Suprapubic skin (tissue), 4 donors: ENCODE data around the gene SGPP1. TPM values are rescaled to one million over a fixed set of nuclear protein-coding genes. Genes with fewer than 3 reads are reported as not detected.
A peak's percentile ranks its signal among the peaks of the same experiment; 100 is the strongest.
"Not testable (repeated sequence)": the region's sequence is repeated elsewhere in the genome, so short reads cannot be mapped to it uniquely, and the experiment has no call there.

ENCODE experiments used
- DNase-seq, 2 donors: peaks; one replicate each; pipeline ENCODE4 v3.0.0-alpha.2; 2019; ENCODE audit warnings: low spot score in 2 of 2
- H3K27ac ChIP-seq: fragments of 200-600 bp; sonication (generic); one replicate; pipeline ENCODE4 v1.5.1; 2019
- H3K27me3 ChIP-seq: fragments of 200-600 bp; sonication (generic); one replicate; pipeline ENCODE4 v1.5.1; 2019
- H3K36me3 ChIP-seq: fragments of 200-600 bp; sonication (generic); one replicate; pipeline ENCODE4 v1.5.1; 2019
- H3K4me1 ChIP-seq: fragments of 200-600 bp; sonication (generic); one replicate; pipeline ENCODE4 v1.5.1; 2019
- H3K4me3 ChIP-seq: fragments of 200-600 bp; sonication (generic); one replicate; pipeline ENCODE4 v1.5.1; 2019; ENCODE audit warnings: mild to moderate bottlenecking
- H3K9me3 ChIP-seq: fragments of 200-600 bp; sonication (generic); one replicate; pipeline ENCODE4 v1.5.1; 2019
- EP300 ChIP-seq: sonication (generic); formaldehyde crosslinking; IDR thresholded peaks from one replicate; pipeline ENCODE4 v1.6.1; 2017; ENCODE audit warnings: antibody characterized with exemption
- POLR2A ChIP-seq, 2 donors: fragments of 450-650 bp; IDR thresholded peaks; one replicate each; pipeline ENCODE4 v1.6.1; 2017; ENCODE audit warnings: antibody characterized with exemption in 2 of 2, mild to moderate bottlenecking in 2 of 2, moderate library complexity in 2 of 2
- POLR2AphosphoS5 ChIP-seq, 3 donors: sonication (generic); formaldehyde crosslinking; IDR thresholded peaks; one replicate each; pipeline ENCODE4 v1.6.1; 2017; ENCODE audit warnings: antibody characterized with exemption in 3 of 3
- WGBS: methylation state at CpG from one replicate; pipeline ENCODE4 v1.1.5; 2018; 5-methylcytosine and 5-hydroxymethylcytosine counted together
- total RNA-seq, 4 donors: library from RNA; depleted of rRNA; stranded (reverse); fragments of >200 nt; gene quantifications; one replicate each; pipeline ENCODE4 v1.1.0, GENCODE V29; 2016
- TF ChIP-seq, protein P1 (sequence below), 2 donors: fragments of 200-600 bp in 1 of 2; fragments of 450-650 bp in 1 of 2; sonication (generic) in 1 of 2; IDR thresholded peaks; one replicate each; pipeline ENCODE4 v1.5.1; 2016 to 2019; ENCODE audit warnings: antibody characterized with exemption in 2 of 2, mild to moderate bottlenecking in 1 of 2, moderate library complexity in 1 of 2

SGPP1 gene
- total RNA-seq, 4 donors from 2014 or later: 5.4 to 10.9 (median 8.0) TPM

DNA sequence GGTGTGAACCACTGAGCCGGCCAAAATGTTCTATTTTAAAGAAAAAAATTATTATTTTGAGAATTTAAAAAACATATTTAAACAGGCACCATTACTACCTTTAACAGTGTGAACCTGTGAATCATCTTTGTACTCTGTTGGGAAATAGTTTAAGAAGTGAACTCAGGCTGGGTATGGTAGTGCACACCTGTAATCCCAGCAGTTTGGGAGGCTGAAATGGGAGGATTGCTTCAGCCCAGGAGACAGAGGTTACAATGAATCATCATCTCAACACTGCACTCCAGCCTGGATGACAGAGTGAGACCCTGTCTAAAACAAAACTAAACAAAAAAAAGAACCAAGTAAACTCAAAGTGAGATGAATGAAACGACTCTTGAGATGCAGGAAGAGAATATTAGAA is 83.1 kb downstream of the SGPP1 start:
- Histone ChIP-seq H3K4me1 (peaks cover 19% of the 10 kb centered on the region), H3K27ac (no peak overlapping the region), H3K27me3 (no peaks in the 10 kb centered on the region), H3K9me3 (no peaks in the 10 kb centered on the region), H3K4me3 (no peak overlapping the region), H3K36me3 (no peaks in the 10 kb centered on the region)
- TF ChIP-seq POLR2AphosphoS5 (IDR thresholded peaks at IDR 0.05) (no peak), EP300 (no peak), POLR2A (IDR thresholded peaks at IDR 0.05) (no peak)
- TF ChIP-seq, protein P1, sequence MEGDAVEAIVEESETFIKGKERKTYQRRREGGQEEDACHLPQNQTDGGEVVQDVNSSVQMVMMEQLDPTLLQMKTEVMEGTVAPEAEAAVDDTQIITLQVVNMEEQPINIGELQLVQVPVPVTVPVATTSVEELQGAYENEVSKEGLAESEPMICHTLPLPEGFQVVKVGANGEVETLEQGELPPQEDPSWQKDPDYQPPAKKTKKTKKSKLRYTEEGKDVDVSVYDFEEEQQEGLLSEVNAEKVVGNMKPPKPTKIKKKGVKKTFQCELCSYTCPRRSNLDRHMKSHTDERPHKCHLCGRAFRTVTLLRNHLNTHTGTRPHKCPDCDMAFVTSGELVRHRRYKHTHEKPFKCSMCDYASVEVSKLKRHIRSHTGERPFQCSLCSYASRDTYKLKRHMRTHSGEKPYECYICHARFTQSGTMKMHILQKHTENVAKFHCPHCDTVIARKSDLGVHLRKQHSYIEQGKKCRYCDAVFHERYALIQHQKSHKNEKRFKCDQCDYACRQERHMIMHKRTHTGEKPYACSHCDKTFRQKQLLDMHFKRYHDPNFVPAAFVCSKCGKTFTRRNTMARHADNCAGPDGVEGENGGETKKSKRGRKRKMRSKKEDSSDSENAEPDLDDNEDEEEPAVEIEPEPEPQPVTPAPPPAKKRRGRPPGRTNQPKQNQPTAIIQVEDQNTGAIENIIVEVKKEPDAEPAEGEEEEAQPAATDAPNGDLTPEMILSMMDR (IDR thresholded peaks at IDR 0.05): no peak
- WGBS: 87% methylated on average over 2 of the region's 2 CpGs
- no peak for DNase-seq

DNA sequence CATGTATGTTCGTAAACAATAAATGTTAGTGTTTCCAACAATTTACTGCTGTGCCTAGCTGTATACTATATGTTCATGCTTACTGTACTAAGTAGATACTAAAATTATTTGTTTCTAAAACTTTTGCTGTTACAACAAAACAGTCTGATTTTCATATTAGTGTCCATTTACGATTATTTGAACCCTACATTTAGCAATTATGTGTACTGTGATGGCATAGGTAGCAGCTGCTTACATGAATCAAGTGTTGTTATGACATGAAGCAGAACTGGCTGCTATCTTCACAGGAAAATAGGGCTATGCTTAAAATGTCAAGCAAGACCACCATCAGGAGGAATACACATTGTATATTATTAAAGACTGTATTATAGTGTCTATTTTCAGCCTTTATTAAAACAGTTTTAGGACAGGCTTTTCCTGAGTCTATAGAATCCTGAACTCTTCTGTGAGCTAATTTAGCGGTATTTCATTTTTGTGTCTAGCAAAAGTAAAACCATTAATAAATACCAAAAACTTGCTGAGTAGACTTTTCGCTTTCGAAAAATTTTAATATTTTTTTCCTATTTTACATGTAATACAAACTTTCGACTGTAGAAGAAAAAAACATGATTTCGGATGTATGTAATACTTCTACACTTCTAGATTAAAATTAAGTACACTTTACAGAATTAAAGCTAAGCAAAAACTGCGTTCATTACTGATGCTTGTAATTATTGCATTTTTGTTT is 85.0 kb downstream of the SGPP1 start:
- Histone ChIP-seq H3K9me3 (no peaks in the 10 kb centered on the region), H3K4me1 (peaks cover 19% of the 10 kb centered on the region), H3K27ac (peak overlapping the region; percentile 94), H3K27me3 (no peaks in the 10 kb centered on the region), H3K4me3 (peak overlapping the region; percentile 75), H3K36me3 (no peaks in the 10 kb centered on the region)
- TF ChIP-seq, protein P1 (IDR thresholded peaks at IDR 0.05): no peak
- no peak for TF ChIP-seq POLR2AphosphoS5 (IDR thresholded peaks at IDR 0.05)
- no peak for TF ChIP-seq POLR2A (IDR thresholded peaks at IDR 0.05)
- DNase-seq: no peak
- WGBS: 69% methylated on average over 8 of the region's 8 CpGs

DNA sequence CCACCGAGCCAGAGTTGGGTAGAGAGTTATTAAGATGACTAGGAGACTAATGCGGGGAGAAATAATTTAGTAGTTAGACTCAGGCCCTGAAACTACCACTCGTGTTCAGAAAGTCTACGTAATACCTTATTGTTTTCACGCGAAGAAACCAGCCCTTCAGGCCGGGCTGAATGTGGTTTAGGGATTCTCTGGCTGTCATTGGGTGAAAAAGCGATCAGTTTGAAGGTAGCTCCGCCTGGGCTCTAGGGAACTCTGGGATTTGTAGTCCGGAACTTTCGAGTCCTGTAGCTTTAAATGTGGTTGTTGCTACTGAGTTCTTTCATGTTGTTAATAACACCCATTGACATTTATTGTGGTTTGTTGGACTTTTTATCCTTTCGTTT is 85.6 kb downstream of the SGPP1 start:
- peak overlapping the region; percentile 75 for H3K4me3 ChIP-seq
- WGBS: 0% methylated on average over 12 of the region's 12 CpGs

DNA sequence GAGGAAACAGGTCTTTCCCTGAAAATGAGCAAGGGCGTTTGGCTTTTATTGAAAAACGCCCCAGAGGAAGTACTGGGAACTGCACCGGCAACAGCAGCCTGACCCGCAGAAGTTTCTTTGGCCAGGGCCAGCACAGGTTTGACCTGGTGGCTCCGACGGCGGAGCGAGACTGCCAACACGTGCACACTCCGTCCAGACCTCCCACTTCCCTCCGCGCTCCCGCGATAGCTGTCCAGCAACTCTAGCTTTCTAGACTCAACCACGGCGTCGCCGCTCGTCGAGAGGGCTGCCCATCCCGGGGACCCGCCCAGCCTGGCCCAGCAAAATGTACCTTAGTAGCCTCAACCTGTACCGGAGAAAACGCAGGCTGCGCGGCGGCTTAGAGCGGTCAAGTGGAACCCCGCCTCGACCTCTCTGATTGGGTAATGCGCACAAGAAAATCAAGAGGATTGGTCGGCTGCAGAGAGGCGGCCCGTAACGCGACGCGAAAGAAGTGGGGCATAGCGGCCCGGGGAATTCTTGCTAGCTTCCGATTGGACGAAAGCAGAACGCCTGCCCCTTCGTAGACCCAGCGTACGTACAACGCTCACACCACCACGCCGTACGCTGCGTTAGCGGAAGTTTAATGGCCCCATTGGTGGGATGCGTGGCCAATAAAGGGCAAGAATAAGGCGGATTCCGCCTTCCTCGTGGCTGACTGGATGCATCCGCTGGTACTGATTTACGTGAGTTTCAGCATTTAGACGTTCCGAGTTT is 86.2 kb downstream of the SGPP1 start, which contains the start of gene WDR89:
Gene WDR89 (minus strand): TSS at position 399 of the 756 bp plus-strand sequence. CDS start 41,929 bp downstream, outside the sequence.
- H3K4me1 ChIP-seq: peaks cover 19% of the 10 kb centered on the region
- peak within 1 kb of the TSS; percentile 75 for H3K4me3 ChIP-seq
- no peaks in the 10 kb centered on the region for H3K36me3 ChIP-seq
- H3K9me3 ChIP-seq: peaks cover 4% of the 10 kb centered on the region
- 0% methylated on average over 55 of the region's 60 CpGs for WGBS
- peak; percentile 98 to 99 for DNase-seq
- no peaks in the 10 kb centered on the region for H3K27me3 ChIP-seq
- TF ChIP-seq, protein P1 (IDR thresholded peaks at IDR 0.05): peak; percentile 69 to 85
- TF ChIP-seq POLR2A (IDR thresholded peaks at IDR 0.05): peak in 1 of 2 donors; percentile 57
- no peak for TF ChIP-seq EP300
- peak in 2 of 3 donors; percentile 5 to 31 for TF ChIP-seq POLR2AphosphoS5 (IDR thresholded peaks at IDR 0.05)
- H3K27ac ChIP-seq: peak within 1 kb of the TSS; percentile 94

More for the DNA sequence above, 85.6 kb downstream of the SGPP1 start:
- peak; percentile 85 to 86 for DNase-seq
- H3K4me1 ChIP-seq: peaks cover 19% of the 10 kb centered on the region
- no peaks in the 10 kb centered on the region for H3K27me3 ChIP-seq
- H3K36me3 ChIP-seq: no peaks in the 10 kb centered on the region
- peaks cover under 1% of the 10 kb centered on the region for H3K9me3 ChIP-seq
- TF ChIP-seq, protein P1 (IDR thresholded peaks at IDR 0.05): no peak
- TF ChIP-seq POLR2AphosphoS5 (IDR thresholded peaks at IDR 0.05) (peak in 2 of 3 donors; percentile 19 to 72), POLR2A (IDR thresholded peaks at IDR 0.05) (no peak)
- H3K27ac ChIP-seq: peak overlapping the region; percentile 94

DNA sequence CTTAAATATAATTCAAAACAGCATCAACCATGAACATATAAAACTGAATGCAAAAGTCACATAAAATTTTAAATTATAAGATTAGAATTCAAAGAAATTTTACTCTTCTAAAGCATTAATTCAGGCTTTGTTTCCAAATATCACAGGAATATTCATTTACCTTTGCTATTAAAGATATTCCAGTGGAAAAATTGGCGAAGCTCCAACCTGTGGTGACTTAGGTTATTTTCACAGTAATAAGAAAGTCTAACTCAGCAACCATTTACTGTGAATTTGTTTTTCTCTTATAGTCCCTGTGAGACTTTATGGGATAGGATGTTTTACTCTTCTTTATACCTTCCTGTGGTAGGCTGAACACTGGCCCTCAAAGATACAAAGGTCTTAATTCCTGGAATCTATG is 89.4 kb downstream of the SGPP1 start:
- DNase-seq: no peak
- peaks cover 10% of the 10 kb centered on the region for H3K9me3 ChIP-seq
- no peak overlapping the region for H3K4me3 ChIP-seq
- TF ChIP-seq POLR2A (IDR thresholded peaks at IDR 0.05) (no peak), POLR2AphosphoS5 (IDR thresholded peaks at IDR 0.05) (no peak), EP300 (no peak)
- TF ChIP-seq, protein P1 (IDR thresholded peaks at IDR 0.05): no peak
- no peaks in the 10 kb centered on the region for H3K36me3 ChIP-seq
- H3K27me3 ChIP-seq: no peaks in the 10 kb centered on the region
- 83% methylated on average over 1 of the region's 1 CpG for WGBS
- no peak overlapping the region for H3K27ac ChIP-seq
- H3K4me1 ChIP-seq: peaks cover 19% of the 10 kb centered on the region

DNA sequence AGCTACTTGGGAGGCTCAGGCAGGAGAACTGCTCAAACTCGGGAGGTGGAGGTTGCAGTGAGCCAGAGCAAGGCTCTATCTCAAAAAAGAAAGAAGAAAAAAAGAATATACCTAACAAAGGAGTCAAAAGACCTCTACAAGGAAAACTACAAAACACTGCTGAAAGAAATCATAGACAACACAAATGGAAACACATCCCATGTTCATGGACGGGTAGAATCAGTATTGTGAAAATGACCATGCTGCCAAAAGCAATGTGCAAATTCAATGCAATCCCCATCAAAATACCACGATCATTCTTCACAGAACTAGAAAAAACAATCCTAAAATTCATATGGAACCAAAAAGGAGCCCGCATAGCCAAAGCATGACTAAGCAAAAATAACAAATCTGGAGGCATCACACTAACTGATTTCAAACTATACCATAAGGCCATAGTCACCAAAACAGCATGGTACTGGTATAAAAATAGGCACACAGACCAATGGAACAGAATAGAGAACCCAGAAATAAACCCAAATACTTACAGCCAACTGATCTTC is 91.7 kb downstream of the SGPP1 start:
- WGBS: 98% methylated on average over 4 of the region's 4 CpGs
- not testable (repeated sequence) for H3K36me3 ChIP-seq, DNase-seq, H3K27ac ChIP-seq, H3K4me3 ChIP-seq, H3K9me3 ChIP-seq, H3K27me3 ChIP-seq, H3K4me1 ChIP-seq
